KBM-7 (cell line): ENCODE data around the gene ADA.

Experiments
- DNase-seq: peaks from one replicate; pipeline ENCODE4 v3.0.0-alpha.2; 2015
- in situ Hi-C: fragments of 300-500 bp; cut with MboI; formaldehyde crosslinking; loops from 2 replicates; pipeline ENCODE4 v1.14.3; 2020; ENCODE audit warnings: low sequenced_read_pairs, low pct_unique_long_range_greater_than_20kb, mixed read lengths

ADA gene

GRCh38 chr20:44630297-44630696 lies 21.2 kb downstream of the ADA start:
- no peak for DNase-seq
- in situ Hi-C loops, result no loop called here

- no peak for DNase-seq
- in situ Hi-C loops, result no loop called here
These were observed 22.0 kb downstream of the ADA start for GRCh38 chr20:44629542-44629941.

- DNase-seq, result no peak
- in situ Hi-C loops, result no loop called here
These were observed 22.5 kb downstream of the ADA start for GRCh38 chr20:44629017-44629385.

GRCh38 chr20:44627364-44628010 lies 24.0 kb downstream of the ADA start:
- in situ Hi-C loops, result no loop called here

GRCh38 chr20:44626278-44626677 lies 25.2 kb downstream of the ADA start:
- no peak for DNase-seq
- in situ Hi-C loops, result no loop called here

More at GRCh38 chr20:44627364-44628010, 24.0 kb downstream of the ADA start:
- DNase-seq, result no peak

GRCh38 chr20:44625361-44625760 lies 26.1 kb downstream of the ADA start:
- no peak for DNase-seq
- in situ Hi-C loops, result no loop called here

GRCh38 chr20:44624743-44625271 lies 26.7 kb downstream of the ADA start:
- DNase-seq, result no peak
- in situ Hi-C loops, result no loop called here

- DNase-seq, result no peak
- in situ Hi-C loops, result no loop called here
These were observed 27.3 kb downstream of the ADA start for GRCh38 chr20:44624152-44624551.

GRCh38 chr20:44622501-44623270 lies 28.8 kb downstream of the ADA start:
- no peak for DNase-seq
- in situ Hi-C loops, result no loop called here

GRCh38 chr20:44621939-44622338 lies 29.6 kb downstream of the ADA start:
- no peak for DNase-seq
- in situ Hi-C loops, result no loop called here

- in situ Hi-C loops, result no loop called here
- no peak for DNase-seq
These were observed 30.2 kb downstream of the ADA start for GRCh38 chr20:44621325-44621724.

- in situ Hi-C loops, result no loop called here
These were observed 31.5 kb downstream of the ADA start for GRCh38 chr20:44620030-44620429.

GRCh38 chr20:44619294-44619693 lies 32.2 kb downstream of the ADA start:
- no peak for DNase-seq
- in situ Hi-C loops, result no loop called here

More at GRCh38 chr20:44620030-44620429, 31.5 kb downstream of the ADA start:
- no peak for DNase-seq

GRCh38 chr20:44618318-44618731 lies 33.2 kb downstream of the ADA start:
- in situ Hi-C loops, result no loop called here
- DNase-seq, result no peak

GRCh38 chr20:44616604-44616964 lies 34.9 kb downstream of the ADA start:
- DNase-seq, result no peak
- in situ Hi-C loops, result no loop called here

GRCh38 chr20:44615876-44616603 lies 35.5 kb downstream of the ADA start:
- no peak for DNase-seq
- in situ Hi-C loops, result no loop called here

GRCh38 chr20:44615169-44615791 lies 36.2 kb downstream of the ADA start:
- in situ Hi-C loops, result no loop called here
- DNase-seq, result no peak

- in situ Hi-C loops, result no loop called here
- no peak for DNase-seq
These were observed 37.0 kb downstream of the ADA start for GRCh38 chr20:44614525-44614924.

GRCh38 chr20:44613575-44613974 lies 37.9 kb downstream of the ADA start:
- DNase-seq, result no peak
- in situ Hi-C loops, result no loop called here
